Esophagus squamous epithelium (tissue), 5 donors: ENCODE measurements around the gene PRPH. TPM values are rescaled to one million over a fixed set of nuclear protein-coding genes. Genes with fewer than 3 reads are reported as not detected.
"Not testable (repeated sequence)": the region's sequence is repeated elsewhere in the genome, so short reads cannot be mapped to it uniquely, and the experiment has no call there.

Source experiments
- DNase-seq: peaks from one replicate; lab custom pipeline; 2025; lab: John Stamatoyannopoulos, UW
- H3K27ac ChIP-seq, 4 donors: fragments of 200-600 bp; sonication (generic); one replicate each; pipeline ENCODE4 v1.5.1; 2016 to 2019; ENCODE audit warnings: mild to moderate bottlenecking in 1 of 4
- H3K27me3 ChIP-seq, 4 donors: fragments of 200-600 bp; sonication (generic); 1 replicate in 3 of 4; 2 replicates in 1 of 4; pipeline versions ENCODE4 v1.5.1 to v1.6.0; 2017 to 2021; ENCODE audit warnings: antibody characterized with exemption in 1 of 4
- H3K36me3 ChIP-seq, 3 donors: fragments of 200-600 bp; sonication (generic); one replicate each; pipeline ENCODE4 v1.5.1; 2016 to 2019
- H3K4me1 ChIP-seq, 3 donors: fragments of 200-600 bp; sonication (generic); one replicate each; pipeline ENCODE4 v1.5.1; 2017 to 2019
- H3K4me3 ChIP-seq, 4 donors: fragments of 200-600 bp; sonication (generic); 1 replicate in 3 of 4; 2 replicates in 1 of 4; pipeline ENCODE4 v1.5.1; 2016 to 2019; ENCODE audit warnings: mild to moderate bottlenecking in 2 of 4, moderate library complexity in 1 of 4
- H3K9me3 ChIP-seq, 3 donors: fragments of 200-600 bp; sonication (generic); one replicate each; pipeline ENCODE4 v1.5.1; 2016 to 2019
- CTCF ChIP-seq, 6 experiments: fragments of 450-650 bp in 4 of 6; fragments of 200-600 bp in 2 of 6; sonication (generic) in 2 of 6; IDR thresholded peaks; one replicate each; pipeline ENCODE4 v1.5.1; 2016 to 2019; ENCODE audit warnings: antibody characterized with exemption in 6 of 6, mild to moderate bottlenecking in 4 of 6, moderate library complexity in 4 of 6
- POLR2A ChIP-seq, 4 donors: fragments of 450-650 bp; IDR thresholded peaks; one replicate each; pipeline ENCODE4 v1.6.1; 2017; ENCODE audit warnings: antibody characterized with exemption in 4 of 4, mild to moderate bottlenecking in 4 of 4, moderate library complexity in 3 of 4
- WGBS, 2 donors: methylation state at CpG; one replicate each; pipeline ENCODE4 v1.1.5; 2018; 5-methylcytosine and 5-hydroxymethylcytosine counted together
- intact Hi-C: fragments of 100-400 bp; cut with DNase I; formaldehyde crosslinking; loops from one replicate; pipeline ENCODE4 v1.15.0; 2022
- total RNA-seq, 4 donors: library from RNA; depleted of rRNA; stranded (reverse); fragments of >200 nt; gene quantifications; one replicate each; pipeline ENCODE4 v1.1.0, GENCODE V29; 2016
- donor health status: DM: yes; HTN: yes; CAD: no.

PRPH gene
- total RNA-seq, 4 donors from 2014 or later = 0.57 TPM; not detected in 3

GRCh38 chr12:49331380-49332222 lies 36.7 kb downstream of the PRPH start:
- Histone ChIP-seq H3K9me3 (no peaks in the 10 kb centered on the region), H3K36me3 (peaks cover 0 to 8% (median 0%) of the 10 kb centered on the region in 3 donors), H3K27me3 (peaks cover 10 to 61% (median 18%) of the 10 kb centered on the region in 4 donors), H3K27ac (no peak overlapping the region), H3K4me1 (peaks cover 4 to 24% (median 7%) of the 10 kb centered on the region in 3 donors), H3K4me3 (no peak overlapping the region)
- TF ChIP-seq POLR2A (IDR thresholded peaks at IDR 0.05) (no peak), CTCF (IDR thresholded peaks at IDR 0.05) (peak; percentile 36 to 79 (median 58))
- WGBS, 2 donors = 45 to 47% methylated on average over 8 to 9 of the region's 11 CpGs
- intact Hi-C loops = no loop called here
- no peak for DNase-seq

GRCh38 chr12:49332441-49332861 lies 37.5 kb downstream of the PRPH start:
- peaks cover 13 to 70% (median 21%) of the 10 kb centered on the region in 4 donors for H3K27me3 ChIP-seq

GRCh38 chr12:49332891-49333371 lies 38.0 kb downstream of the PRPH start:
- intact Hi-C loops = no loop called here
- Histone ChIP-seq H3K27ac (no peak overlapping the region), H3K4me1 (peaks cover 9 to 35% (median 15%) of the 10 kb centered on the region in 3 donors), H3K27me3 (peaks cover 13 to 75% (median 23%) of the 10 kb centered on the region in 4 donors), H3K4me3 (peak overlapping the region in 3 of 4 donors; percentile 3 to 45 (median 20)), H3K9me3 (no peaks in the 10 kb centered on the region), H3K36me3 (peaks cover 0 to 8% (median 0%) of the 10 kb centered on the region in 3 donors)
- TF ChIP-seq POLR2A (IDR thresholded peaks at IDR 0.05) (no peak), CTCF (IDR thresholded peaks at IDR 0.05) (no peak)
- DNase-seq = no peak
- WGBS, 2 donors = 10 to 27% methylated on average over 16 to 19 of the region's 40 CpGs

More at GRCh38 chr12:49332441-49332861, 37.5 kb downstream of the PRPH start:
- intact Hi-C loops = no loop called here
- no peak for DNase-seq
- Histone ChIP-seq H3K4me3 (peak overlapping the region in 2 of 4 donors; percentile 20 to 45), H3K9me3 (no peaks in the 10 kb centered on the region), H3K4me1 (peaks cover 9 to 32% (median 15%) of the 10 kb centered on the region in 3 donors), H3K27ac (no peak overlapping the region), H3K36me3 (peaks cover 0 to 8% (median 0%) of the 10 kb centered on the region in 3 donors)
- 65 to 72% methylated on average over 13 to 16 of the region's 17 CpGs for WGBS, 2 donors
- TF ChIP-seq POLR2A (IDR thresholded peaks at IDR 0.05) = no peak
- TF ChIP-seq CTCF (IDR thresholded peaks at IDR 0.05) = no peak

- H3K9me3 ChIP-seq, H3K4me3 ChIP-seq, DNase-seq, H3K36me3 ChIP-seq, H3K27ac ChIP-seq, intact Hi-C loops: not testable (repeated sequence)
- 53 to 69% methylated on average over 18 to 20 of the region's 21 CpGs for WGBS, 2 donors
- H3K4me1 ChIP-seq = peaks cover 9 to 35% (median 15%) of the 10 kb centered on the region in 3 donors
- peaks cover 13 to 83% (median 27%) of the 10 kb centered on the region in 4 donors for H3K27me3 ChIP-seq
Observed at GRCh38 chr12:49333778-49334177, 38.8 kb downstream of the PRPH start.

- intact Hi-C loops = no loop called here
- peaks cover 0 to 6% (median 0%) of the 10 kb centered on the region in 3 donors for H3K36me3 ChIP-seq
- H3K27me3 ChIP-seq = peaks cover 13 to 88% (median 27%) of the 10 kb centered on the region in 4 donors
- no peak for TF ChIP-seq CTCF (IDR thresholded peaks at IDR 0.05)
- TF ChIP-seq POLR2A (IDR thresholded peaks at IDR 0.05) = no peak
- H3K27ac ChIP-seq = no peak overlapping the region
- no peak for DNase-seq
- WGBS, 2 donors = 68 to 72% methylated on average over 16 to 19 of the region's 19 CpGs
- no peaks in the 10 kb centered on the region for H3K9me3 ChIP-seq
- H3K4me3 ChIP-seq = no peak overlapping the region
- H3K4me1 ChIP-seq = peaks cover 9 to 35% (median 15%) of the 10 kb centered on the region in 3 donors
Observed at GRCh38 chr12:49334226-49334625, 39.3 kb downstream of the PRPH start.
